PC-3 (cell line): ENCODE results near the gene ZNF512B.

Source experiments
- CTCF ChIP-seq: fragments of 300-600 bp; sonication (generic); conservative IDR thresholded peaks from 2 replicates; pipeline ENCODE4 v1.5.1; 2017; ENCODE audit warnings: antibody characterized with exemption, low read depth, mild to moderate bottlenecking, low read length
- EZH2 ChIP-seq: fragments of 300-600 bp; sonication (generic); IDR thresholded peaks from one replicate; pipeline ENCODE4 v1.6.1; 2017; ENCODE audit warnings: antibody characterized with exemption, mild to moderate bottlenecking, low read length; ENCODE audit not compliant: unreplicated experiment
- EZH2phosphoT487 ChIP-seq: fragments of 300-600 bp; sonication (generic); IDR thresholded peaks from 2 replicates; pipeline ENCODE4 v1.6.1; 2018; ENCODE audit warnings: mild to moderate bottlenecking, antibody characterized with exemption, low read length, borderline replicate concordance

GRCh38 chr20:63913768-63914167, 56.0 kb downstream of the ZNF512B start:
- TF ChIP-seq CTCF (no peak), EZH2phosphoT487 (no peak), EZH2 (no peak)
